HG03108 (cell line): ENCODE data around the gene RECQL5.
"Not testable (repeated sequence)": the region's sequence is repeated elsewhere in the genome, so short reads cannot be mapped to it uniquely, and the experiment has no call there.

ENCODE experiments used
- ATAC-seq: cut with Tn5 transposase; IDR thresholded peaks from one replicate; pipeline ENCODE4 v1.9.1; 2021; ENCODE audit warnings: moderate library complexity; ENCODE audit not compliant: unreplicated experiment

RECQL5 gene

DNA sequence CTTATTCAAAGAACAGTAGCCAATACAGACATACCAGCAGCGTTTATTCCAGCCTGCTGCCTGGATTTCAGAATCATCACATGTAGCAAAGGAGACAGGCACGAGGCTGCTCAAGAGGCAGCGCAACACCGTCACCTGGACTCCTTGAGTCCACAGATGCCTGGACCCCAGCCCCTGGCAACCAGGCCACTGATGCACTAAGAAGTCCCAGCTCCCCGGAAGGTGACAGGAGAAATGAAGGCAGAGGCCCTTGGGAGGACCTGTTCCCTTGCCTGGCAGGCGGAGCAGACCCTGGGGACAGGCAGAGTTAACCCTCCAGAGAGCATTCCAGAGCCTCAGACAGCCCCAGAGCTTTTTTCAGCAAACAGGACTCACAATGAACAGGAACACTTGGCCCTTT is 17.3 kb downstream of the RECQL5 start:
- ATAC-seq: no peak

DNA sequence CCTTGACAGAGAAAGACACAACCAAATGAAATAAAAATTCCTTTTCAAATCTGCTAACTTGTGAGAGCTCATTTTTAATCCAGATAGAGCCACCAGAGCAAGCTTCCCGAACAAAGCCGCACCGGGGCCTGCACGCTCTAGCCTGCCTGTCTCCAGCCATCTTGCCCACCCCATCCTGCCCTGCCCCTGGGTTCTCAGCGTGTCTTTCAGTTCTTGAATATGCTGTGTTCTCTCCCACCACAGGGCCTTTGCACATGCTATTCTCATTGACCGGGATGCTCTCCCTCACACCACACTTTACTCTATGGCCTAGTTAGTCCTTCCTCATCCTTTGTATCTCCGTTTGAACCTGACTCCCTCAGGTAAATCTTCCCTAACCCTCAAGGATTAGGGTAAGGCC is 19.0 kb downstream of the RECQL5 start:
- no peak for ATAC-seq

DNA sequence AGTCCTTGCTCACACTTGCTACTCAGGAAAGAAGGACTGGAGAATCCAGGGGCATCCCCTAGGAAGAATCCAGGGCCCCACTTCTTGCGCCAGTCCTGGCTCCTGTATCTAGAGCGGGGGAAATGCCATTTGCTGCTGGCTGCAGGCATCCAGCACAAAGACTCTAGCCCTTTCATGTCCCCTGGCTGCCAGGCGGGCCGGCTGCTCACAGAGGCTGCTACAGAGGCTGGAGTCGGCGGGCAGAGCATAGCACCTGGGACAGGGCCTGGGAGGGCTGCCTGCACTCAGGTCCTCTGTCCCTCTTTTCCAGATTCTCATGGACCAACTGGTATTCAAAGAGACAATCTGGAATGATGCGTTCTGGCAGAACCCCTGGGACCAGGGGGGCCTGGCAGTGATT is 19.9 kb downstream of the RECQL5 start:
- ATAC-seq: no peak

DNA sequence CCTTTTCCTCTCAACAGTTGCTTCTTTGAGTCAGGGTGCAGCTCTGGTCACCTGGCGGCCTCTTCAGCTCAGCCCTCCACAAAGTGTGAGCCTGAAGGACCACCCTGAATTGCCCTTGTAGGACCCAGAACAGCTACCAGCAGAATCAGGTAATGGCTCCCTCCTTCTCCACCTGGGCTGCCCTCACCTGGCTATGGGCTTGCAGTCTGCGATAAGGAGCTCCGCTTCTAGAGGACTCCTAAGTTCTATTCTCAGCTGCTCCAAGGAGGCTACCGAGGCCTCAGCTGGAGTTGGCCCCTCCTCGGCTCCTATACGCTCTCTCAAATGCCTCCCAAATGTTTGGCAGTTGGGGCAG is 20.3 kb downstream of the RECQL5 start:
- no peak for ATAC-seq

DNA sequence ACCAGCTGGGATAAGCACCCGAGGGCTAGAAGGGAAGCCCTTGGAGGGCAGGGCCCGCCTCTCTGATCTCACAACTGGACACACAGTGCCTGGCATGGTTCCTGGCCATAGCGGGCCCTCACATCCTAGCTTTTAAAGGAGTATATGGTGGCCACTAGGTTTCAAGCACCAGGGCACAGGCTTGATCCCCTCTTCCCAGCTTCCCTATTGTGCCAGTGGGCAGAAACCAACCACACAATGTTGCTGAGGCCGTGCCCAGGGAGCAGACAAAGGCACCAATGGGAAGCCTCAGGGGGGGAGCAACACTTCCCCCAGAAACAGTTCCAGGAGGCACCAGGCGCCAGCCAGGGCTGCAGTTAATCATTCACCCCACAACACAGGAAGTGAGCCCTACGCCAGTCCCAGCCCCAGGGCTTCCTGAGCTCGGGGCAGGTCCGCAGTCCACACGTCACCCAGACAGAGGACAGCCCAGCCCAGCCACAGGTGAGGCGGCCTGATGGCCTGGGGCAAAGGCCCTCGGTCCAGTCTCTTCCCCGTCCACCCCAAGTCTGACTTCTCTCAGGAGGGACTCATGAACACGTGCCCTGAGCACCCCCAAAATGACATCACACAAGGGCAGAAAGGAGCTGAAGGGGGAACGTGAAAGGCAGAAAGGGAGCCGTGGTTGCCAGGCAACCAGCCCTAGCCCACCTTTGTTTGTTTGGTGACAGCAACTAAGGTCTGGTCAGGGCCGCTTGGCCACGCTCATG is 20.9 kb downstream of the RECQL5 start:
- ATAC-seq: peak; percentile 95

DNA sequence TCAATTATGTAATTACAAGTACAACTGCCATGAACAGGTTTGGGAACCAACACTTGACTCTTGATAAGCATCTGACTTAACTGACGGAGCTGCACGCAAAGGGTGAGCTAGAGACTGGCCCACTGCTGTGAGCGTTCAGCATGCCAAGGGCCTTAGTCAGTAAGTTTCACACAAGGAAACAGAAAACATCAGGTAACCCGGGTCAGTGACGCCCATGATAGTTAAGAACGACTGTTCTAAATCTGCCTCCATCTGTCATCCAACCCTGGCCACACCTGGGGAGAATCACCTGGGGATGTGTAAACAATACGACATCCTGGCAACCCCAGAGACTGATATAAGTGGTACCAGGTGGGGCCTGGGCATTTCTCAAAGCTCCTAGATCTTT is 21.5 kb downstream of the RECQL5 start:
- ATAC-seq: no peak

DNA sequence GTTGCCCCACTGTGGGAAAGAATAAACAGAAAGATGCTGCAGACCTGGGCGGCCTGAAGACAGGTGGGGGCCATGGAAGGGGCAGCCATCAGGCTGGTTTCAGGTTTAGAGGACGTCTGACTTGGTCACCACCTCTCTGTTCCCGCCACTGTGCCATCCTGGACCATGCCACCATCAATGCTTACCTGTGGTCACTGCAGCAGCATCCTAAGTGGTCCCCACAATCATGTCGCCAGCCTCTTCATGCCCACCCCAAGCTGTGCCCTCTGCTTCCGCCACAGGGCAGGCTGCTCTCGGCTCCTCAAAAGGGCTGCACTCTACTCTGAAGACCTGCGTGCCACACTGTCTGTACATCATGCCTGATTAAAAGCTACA is 23.3 kb downstream of the RECQL5 start:
- ATAC-seq: no peak

DNA sequence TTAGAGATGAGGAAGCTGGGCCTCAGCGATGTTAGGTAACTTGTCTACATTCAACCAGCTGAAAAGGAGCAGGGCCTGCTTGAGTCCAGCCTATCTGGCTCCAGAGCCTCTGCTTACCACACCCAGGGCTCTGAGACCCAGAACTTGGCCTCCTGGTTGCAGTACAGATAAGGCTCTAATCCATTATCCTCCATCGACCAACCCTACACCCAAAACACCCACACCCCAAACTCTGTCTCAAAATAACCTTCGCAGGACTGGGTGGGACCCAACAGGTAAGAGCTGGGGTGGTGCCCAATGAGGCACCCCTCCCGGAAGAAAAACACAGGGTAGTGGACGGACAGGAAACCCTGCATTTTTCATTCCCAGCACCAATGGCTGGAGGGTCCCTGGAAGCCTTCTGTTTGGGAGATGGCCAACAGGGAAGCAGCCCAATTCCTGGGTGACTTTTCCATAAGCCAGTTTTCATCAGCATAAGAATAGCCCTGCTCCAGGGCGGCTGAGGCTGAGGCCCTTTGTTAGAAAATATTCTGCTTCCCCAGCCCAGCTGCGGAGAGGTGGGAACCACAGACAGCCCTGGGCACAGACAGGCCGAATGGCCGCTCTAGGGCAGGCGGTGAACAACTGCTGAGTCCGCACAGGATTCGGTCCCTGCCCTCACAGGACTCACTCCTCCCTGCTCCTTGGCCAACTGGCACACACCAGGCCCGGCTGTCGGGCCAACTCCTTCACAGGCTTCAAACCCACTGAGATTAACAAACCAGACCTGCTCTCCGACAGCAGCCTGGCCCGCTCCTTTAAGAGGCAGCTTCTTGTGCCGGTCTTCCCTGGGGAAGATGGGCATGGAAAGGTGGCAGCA is 23.9 kb downstream of the RECQL5 start:
- no peak for ATAC-seq

DNA sequence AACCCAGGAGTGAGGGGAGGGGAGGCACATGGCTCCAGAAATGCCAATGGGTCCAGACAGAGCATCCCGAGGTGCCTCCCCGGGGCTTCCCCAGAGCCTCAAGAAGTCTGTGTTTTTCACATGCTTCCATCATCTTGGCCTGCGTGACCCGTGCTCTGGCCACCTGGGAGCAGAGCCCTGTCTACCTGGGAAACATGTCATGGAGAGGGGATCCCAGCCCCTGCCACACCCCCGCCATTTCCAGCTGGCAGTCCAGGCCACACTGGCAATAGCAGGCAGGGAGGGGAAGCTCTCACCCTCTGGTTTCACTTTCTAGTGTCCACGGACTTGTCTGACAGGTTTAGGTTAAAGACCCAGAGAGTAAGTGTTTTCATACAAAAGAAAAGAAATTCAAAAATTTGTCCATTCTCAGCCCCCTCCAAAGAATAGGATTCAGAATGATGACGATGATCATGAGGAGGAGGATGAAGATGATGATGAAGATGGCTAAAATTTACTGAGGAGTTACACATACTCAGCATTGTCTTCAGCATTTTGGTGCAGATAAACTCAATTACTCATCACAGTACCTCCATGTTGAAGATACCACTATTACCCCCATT is 24.7 kb downstream of the RECQL5 start:
- ATAC-seq: no peak

DNA sequence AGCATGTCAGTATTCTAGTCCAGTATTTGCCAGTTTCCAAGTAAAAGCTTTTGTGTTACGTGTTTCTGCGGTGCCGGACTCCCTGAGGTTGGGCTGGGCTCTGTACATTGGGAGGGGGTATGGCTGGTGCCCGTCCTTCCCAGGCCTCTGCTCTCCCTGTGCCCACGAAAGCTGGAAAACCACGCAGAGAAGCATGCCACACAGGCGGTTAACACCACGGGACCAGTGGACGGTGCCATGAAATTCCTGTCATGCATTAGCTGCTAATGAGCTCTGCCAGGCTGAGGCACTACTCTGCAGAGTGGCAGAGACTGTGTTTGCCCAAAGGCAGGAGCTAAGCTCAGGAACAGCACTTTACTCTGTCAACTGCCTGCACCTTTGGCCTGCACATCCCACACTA is 25.6 kb downstream of the RECQL5 start:
- ATAC-seq: no peak

DNA sequence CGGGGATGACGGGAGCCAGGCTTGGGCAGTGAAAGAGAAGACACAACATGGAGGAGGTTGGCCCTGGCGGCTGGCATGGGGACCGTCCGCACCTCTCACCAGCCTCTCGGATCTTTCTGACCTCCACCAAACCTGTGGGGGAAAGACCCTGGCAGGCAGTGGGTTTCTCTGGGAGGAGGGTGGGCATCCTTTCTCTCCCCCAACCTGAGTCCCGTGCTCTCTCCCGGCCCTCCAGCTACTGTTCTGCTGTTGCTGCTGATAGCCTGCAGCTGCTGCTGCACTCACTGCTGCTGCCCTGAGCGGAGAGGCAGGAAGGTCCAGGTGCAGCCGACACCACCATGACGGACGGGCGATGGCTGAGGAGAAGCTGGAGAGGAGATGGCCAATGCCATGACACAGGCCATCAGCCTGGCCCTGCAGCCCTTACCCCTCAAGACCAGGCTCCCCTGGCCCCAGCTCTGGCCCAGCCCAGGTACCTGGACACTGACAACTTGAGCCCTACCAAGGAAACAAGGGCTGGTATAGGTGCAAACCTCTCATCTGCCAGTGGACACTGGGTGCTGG is 26.3 kb downstream of the RECQL5 start:
- no peak for ATAC-seq

DNA sequence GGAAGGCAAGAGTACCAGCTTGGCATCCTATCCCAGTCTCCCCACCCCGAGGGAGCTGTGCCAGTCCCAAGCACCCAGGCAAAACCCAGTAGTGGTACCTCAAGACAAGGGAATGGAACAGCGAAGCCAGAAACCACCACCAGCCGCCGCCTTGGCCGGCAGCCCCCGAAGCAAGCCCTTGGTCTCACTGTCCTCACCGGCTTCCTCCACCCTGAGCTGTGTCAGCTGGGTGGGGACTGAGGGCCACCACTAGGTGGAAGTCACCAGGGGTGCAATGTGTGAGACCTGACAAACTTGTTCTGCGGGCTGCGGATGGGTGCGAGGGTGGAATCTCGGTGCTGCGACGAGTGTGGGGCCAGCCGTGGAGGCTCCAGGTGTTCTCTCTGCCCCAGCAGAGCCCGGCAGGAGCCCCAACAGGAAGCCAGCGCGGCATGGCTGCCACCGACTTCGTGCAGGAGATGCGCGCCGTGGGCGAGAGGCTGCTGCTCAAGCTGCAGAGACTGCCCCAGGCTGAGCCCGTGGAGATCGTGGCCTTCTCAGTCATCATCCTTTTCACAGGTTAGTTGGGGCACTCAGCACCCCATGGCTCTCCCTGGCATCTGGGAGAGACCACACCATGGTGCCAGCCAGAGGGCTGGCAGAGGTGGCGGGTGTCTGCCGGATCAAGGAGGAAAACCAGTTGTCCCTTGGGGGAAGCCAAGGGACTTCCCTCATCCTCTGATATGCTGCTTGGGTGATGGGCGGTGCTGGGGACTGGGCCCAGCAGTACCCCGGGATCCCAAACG is 27.0 kb downstream of the RECQL5 start:
- no peak for ATAC-seq

DNA sequence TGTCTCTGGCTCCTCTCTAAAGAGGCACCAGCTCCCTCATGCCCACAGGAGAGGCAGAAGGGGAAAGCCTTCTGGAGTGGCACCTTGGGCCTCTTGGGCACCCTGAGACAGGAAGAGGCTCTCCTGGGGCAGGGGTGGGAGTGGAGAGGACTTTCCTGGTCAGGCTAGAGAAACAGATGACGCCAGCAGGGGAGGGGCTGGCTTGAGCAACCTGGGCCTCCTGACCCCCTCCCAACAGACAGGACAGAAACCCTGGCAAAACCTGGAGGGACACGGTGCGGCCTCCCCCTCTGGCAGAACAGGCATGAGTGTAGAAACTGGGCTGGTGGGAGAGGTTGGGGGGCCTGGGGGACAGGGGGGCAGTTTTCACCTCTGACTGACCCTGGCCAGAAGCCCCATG is 27.6 kb downstream of the RECQL5 start:
- ATAC-seq: no peak

DNA sequence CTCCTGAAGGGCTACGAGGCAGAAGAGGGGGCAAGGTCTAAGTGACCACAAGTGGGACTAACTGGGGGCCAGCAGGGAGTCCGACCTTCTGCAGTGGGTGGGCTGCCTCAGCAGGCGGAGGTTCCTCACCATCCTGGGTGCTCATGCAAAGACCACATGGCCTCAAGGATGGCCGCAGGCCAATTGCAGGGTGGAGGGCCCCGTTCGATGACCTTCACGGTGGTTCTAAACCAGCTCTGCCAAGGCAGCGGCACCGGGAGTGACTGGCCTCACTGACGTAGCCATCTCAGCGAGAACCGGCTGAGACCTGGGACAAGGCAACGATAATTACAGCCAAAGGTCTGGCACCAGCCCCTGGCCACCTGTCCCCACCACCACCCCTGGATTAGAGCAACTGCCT is 28.1 kb downstream of the RECQL5 start:
- no peak for ATAC-seq

DNA sequence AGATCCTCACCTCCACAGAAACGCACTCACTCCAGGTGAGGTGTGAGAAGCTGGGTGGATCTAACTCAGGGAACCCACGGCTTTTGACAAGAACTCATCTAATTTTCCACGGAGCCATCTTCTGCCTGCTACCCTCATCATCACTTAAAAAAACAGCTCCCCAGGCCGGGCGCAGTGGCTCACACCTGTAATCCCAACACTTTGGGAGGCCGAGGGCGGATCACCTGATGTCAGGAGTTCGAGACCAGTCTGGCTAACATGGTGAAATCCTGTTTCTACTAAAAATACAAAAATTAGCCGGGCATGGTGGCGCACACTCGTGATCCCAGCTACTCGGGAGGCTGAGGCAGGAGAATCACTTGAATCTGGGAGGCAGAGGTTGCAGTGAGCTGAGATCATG is 28.9 kb downstream of the RECQL5 start:
- not testable (repeated sequence) for ATAC-seq

DNA sequence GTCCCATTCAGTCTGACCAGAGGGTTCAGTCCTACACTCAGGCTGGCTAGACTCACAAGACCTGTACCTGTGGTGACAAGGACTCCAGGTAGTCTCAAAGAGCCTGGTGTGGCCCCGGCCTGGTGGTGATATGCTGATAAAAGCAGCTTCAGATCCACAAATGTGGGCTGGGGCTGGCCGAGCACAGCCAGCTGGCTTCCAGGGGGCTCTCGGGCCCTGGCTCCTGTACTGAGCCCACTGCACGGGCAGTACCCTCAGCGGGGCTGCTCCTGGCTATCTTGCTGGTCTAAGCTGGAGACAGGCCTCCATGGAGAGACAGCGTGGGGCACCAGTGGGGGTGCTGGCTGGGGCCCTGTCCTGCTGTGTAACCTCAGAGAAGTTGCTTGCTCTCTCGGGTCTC is 29.4 kb downstream of the RECQL5 start:
- no peak for ATAC-seq

DNA sequence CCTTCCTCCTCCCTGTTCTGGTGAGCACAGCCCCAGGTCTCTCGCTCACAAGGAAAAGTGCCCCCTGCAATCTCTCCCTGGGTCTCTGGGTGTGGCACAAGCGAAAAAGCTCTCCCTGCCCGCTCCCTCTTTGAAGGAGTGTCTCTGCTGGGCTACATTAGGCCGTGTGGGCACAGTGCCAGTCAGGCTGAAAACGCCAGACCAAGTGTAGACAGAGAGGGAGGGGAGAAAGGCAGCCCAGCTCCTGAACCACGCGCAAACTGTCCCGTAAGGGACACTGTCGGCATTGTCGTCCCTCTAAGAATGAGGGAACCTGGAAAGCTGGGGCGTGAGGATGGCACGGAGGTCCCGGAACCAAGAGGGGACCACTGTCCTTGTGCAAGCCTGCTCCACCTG is 29.8 kb downstream of the RECQL5 start:
- no peak for ATAC-seq

DNA sequence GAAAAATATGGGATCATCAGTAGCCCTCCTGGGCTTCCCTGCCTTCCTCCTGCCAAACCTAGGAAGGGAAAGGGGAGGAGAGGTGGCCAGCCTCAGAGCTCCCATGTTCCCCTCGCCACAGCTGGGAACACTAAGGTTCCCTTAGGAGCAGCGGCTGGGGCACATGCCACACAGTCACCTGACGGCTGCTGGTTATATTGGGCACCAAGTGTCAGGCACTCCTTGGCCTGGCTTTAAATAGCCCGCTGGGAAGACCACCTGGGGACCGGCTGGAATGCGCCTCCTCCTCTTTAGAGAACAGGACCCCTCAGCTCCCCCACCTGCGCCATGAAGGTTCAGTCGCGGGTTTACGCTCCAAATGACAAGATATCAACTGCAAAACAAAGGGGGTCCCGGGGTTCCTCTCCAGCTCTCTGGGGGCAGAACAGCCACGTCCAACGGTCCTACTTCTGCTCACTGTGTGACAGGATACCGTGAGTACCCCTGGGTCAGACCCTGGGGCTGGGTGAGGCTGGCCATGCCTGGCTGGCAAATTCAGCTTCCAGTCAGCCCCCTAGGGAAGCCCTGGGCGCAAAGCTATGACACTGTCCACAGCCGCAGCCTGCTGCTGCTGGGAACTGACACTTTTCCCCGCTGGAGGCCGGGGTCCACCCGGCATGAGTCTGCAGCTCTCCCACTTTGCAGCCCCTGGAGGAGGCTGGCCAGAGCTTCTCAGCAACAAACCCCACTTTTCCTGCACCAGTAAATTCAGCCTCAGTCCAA is 30.4 kb downstream of the RECQL5 start:
- no peak for ATAC-seq

DNA sequence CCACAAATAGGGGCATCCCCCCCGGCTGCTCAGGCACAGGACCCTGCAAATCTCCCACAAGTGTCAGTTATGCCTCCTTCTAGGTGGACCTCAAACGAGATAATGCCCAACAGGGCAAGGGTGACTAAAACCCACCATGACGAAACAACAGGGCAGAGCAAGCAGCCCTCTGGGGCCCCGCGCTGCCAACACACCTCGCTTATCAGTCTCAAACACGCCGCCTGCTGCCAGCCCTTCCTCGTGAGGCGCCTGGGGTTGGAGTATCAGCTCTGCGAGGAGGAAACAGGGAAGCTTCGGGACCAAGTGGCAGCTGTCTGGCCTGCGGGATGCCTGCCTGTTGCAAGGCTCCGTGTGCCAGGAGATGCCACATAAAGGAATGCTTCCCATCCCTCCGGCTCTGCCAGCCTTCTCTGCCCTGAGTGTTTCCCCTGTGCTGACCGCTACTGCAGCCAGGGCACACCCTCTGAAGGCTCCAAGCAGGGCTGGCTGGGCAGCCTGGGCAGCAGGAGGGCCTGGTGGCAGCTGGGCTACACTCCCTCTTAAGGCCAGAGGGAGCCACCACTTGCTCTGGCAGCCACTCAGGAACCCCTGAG is 31.2 kb downstream of the RECQL5 start:
- no peak for ATAC-seq
